NB4 (cell line): Measurements from ENCODE around the gene TMEM232.

Experiments
- CTCF ChIP-seq: IDR thresholded peaks from one replicate; pipeline ENCODE4 v1.5.1; 2012; ENCODE audit warnings: low read depth, low read length
- MYC ChIP-seq: IDR thresholded peaks from 2 replicates; pipeline ENCODE4 v1.6.1; 2011; ENCODE audit warnings: low read depth, low read length
- POLR2A ChIP-seq: IDR thresholded peaks from 2 replicates; pipeline ENCODE4 v1.6.1; 2011; ENCODE audit warnings: mild to moderate bottlenecking; ENCODE audit not compliant: insufficient read length; ENCODE audit errors: extremely low read depth
- TF ChIP-seq, protein P1 (sequence below): IDR thresholded peaks from 2 replicates; pipeline ENCODE4 v1.6.1; 2011; ENCODE audit warnings: low read depth, low read length

DNA sequence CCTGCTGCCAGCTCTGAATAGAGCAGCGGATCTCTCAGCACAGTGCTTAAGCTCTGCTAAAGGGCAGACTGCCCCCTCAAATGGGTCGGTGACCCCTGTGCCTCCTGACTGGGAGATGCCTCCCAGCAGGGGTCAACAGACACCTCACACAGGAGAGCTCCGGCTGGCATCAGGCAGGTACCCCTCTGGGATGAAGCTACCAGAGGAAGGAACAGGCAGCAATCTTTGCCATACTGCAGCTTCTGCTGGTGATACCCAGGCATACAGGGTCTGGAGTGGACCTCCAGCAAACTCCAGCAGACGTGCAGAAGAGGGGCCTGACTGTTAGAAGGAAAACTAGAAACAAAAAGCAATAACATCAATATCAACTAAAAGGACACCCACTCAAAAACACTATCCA is 131.6 kb downstream of the TMEM232 start:
- TF ChIP-seq CTCF (no peak), POLR2A (no peak), MYC (no peak)
- TF ChIP-seq, protein P1, sequence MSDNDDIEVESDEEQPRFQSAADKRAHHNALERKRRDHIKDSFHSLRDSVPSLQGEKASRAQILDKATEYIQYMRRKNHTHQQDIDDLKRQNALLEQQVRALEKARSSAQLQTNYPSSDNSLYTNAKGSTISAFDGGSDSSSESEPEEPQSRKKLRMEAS: no peak
